Gastroesophageal sphincter (tissue), 4 donors: ENCODE measurements around the gene RPS10. TPM values are rescaled to one million over a fixed set of nuclear protein-coding genes. Genes with fewer than 3 reads are reported as not detected.

Experiments used
- ATAC-seq: fragments of 150-250 bp; one replicate; pipeline ENCODE4 v1.9.1; 2016; ENCODE audit warnings: mild to moderate bottlenecking, moderate library complexity
- H3K27ac ChIP-seq, 4 donors: fragments of 200-600 bp; sonication (generic) in 3 of 4; 1 replicate in 3 of 4; 2 replicates in 1 of 4; pipeline ENCODE4 v1.5.1; 2016 to 2019
- H3K27me3 ChIP-seq: fragments of 200-600 bp; sonication (generic); one replicate; pipeline ENCODE4 v1.5.1; 2019
- H3K36me3 ChIP-seq, 2 donors: fragments of 200-600 bp; sonication (generic); one replicate each; pipeline ENCODE4 v1.5.1; 2019; ENCODE audit warnings: control low read depth in 1 of 2
- H3K4me1 ChIP-seq, 3 donors: fragments of 200-600 bp; sonication (generic); 1 replicate in 2 of 3; 2 replicates in 1 of 3; pipeline ENCODE4 v1.5.1; 2016 to 2019; ENCODE audit warnings: control low read depth in 2 of 3
- H3K4me3 ChIP-seq, 2 donors: fragments of 200-600 bp; sonication (generic); one replicate each; pipeline ENCODE4 v1.5.1; 2019; ENCODE audit warnings: mild to moderate bottlenecking in 1 of 2, moderate library complexity in 1 of 2
- H3K9me3 ChIP-seq, 3 donors: fragments of 200-600 bp; sonication (generic); one replicate each; pipeline ENCODE4 v1.5.1; 2017 to 2019; ENCODE audit warnings: control low read depth in 2 of 3
- CTCF ChIP-seq, 4 experiments: fragments of 200-600 bp in 2 of 4; fragments of 450-650 bp in 2 of 4; sonication (generic) in 1 of 4; IDR thresholded peaks; one replicate each; pipeline ENCODE4 v1.5.1; 2017 to 2019; ENCODE audit warnings: antibody characterized with exemption in 4 of 4, mild to moderate bottlenecking in 2 of 4, moderate library complexity in 2 of 4
- EP300 ChIP-seq: sonication (generic); formaldehyde crosslinking; IDR thresholded peaks from one replicate; pipeline ENCODE4 v1.6.1; 2017; ENCODE audit warnings: antibody characterized with exemption, mild to moderate bottlenecking
- POLR2A ChIP-seq, 2 donors: fragments of 450-650 bp; IDR thresholded peaks; one replicate each; pipeline ENCODE4 v1.6.1; 2017; ENCODE audit warnings: antibody characterized with exemption in 2 of 2, mild to moderate bottlenecking in 2 of 2, moderate library complexity in 1 of 2
- POLR2AphosphoS5 ChIP-seq: sonication (generic); formaldehyde crosslinking; IDR thresholded peaks from one replicate; pipeline ENCODE4 v1.6.1; 2017; ENCODE audit warnings: antibody characterized with exemption
- WGBS, 2 donors: methylation state at CpG; one replicate each; pipeline ENCODE4 v1.1.5; 2018; ENCODE audit warnings: low coverage in 1 of 2; 5-methylcytosine and 5-hydroxymethylcytosine counted together
- total RNA-seq, 4 donors: library from RNA; depleted of rRNA; stranded (reverse); fragments of >200 nt; gene quantifications; one replicate each; pipeline ENCODE4 v1.1.0, GENCODE V29; 2016

The RPS10 gene
- total RNA-seq, 4 donors from 2014 or later: 1,014 to 3,120 (median 2,269) TPM

DNA sequence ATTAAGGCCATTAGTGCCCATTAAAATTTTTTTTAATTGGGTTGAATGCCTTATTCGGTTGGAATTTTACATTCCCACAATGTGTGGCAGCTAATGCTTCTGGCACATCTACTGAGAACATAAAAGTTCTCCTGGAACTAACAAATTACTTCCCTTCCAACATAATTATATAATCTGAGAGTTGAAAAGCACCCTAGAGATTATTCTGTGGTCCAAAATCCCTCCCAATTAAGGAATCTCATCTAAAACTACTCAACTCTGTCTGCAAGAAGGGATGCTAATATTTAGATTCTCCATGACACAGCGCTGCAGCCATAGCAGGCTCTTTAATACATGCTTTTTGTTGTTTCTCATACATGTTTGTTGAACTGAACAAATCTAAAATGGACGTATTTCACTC lies 37.4 kb downstream of the RPS10 start:
- TF ChIP-seq CTCF (IDR thresholded peaks at IDR 0.05) (no peak), POLR2A (IDR thresholded peaks at IDR 0.05) (no peak), POLR2AphosphoS5 (no peak), EP300 (no peak)
- no peaks in the 10 kb centered on the region for H3K27me3 ChIP-seq
- WGBS, 2 donors: 55% methylated on average over 3 of the region's 3 CpGs
- no peaks in the 10 kb centered on the region for H3K36me3 ChIP-seq
- peaks cover 0 to 83% (median 18%) of the 10 kb centered on the region in 3 donors for H3K4me1 ChIP-seq
- H3K27ac ChIP-seq: no peak overlapping the region
- H3K4me3 ChIP-seq: no peak overlapping the region
- ATAC-seq: no peak
- H3K9me3 ChIP-seq: no peaks in the 10 kb centered on the region

DNA sequence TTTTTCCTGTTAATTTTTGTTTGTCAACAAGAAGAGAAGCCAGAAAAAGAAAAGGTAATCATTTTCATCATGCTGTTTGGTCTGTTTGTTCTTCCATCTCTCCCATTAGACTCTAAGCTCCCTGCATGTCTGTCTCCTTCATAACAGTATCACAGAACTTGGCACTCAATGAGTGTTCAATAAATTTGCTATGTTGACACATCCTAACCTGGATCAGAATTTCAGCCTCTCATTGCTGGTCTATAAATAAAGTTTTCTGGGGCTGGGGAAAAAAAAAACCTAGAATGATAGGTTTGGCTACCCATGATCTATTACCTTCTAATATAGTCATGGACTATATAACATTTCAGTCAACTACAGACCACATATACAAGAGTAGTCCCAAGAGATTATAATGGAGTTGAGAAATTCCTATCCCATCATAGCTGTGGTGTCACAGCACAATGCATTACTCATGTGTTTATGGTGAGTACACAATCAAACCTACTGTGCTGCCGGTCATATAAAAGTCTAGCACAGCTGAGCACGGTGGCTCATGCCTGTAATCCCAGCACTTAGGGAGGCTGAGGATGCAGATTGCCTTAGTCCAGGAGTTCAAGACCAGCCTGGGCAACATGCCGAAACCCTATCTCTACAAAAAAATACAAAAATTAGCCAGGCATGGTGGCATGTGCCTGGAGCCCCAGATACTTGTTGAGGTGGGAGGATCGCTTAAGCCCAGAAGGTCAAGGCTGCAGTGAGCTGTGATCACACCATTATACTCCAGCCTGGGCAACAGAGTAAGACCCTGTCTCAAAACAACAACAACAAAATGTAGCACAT lies 39.3 kb downstream of the RPS10 start:
- no peak overlapping the region for H3K27ac ChIP-seq
- H3K9me3 ChIP-seq: no peaks in the 10 kb centered on the region
- no peaks in the 10 kb centered on the region for H3K27me3 ChIP-seq
- H3K4me1 ChIP-seq: peaks cover 0 to 81% (median 19%) of the 10 kb centered on the region in 3 donors
- TF ChIP-seq POLR2AphosphoS5 (no peak), POLR2A (IDR thresholded peaks at IDR 0.05) (no peak), CTCF (IDR thresholded peaks at IDR 0.05) (no peak), EP300 (no peak)
- no peak overlapping the region for H3K4me3 ChIP-seq
- H3K36me3 ChIP-seq: no peaks in the 10 kb centered on the region
- ATAC-seq: no peak
- 100% methylated on average over 1 to 2 of the region's 4 CpGs for WGBS, 2 donors

- no peaks in the 10 kb centered on the region for H3K27me3 ChIP-seq
- peaks cover 0 to 74% (median 19%) of the 10 kb centered on the region in 3 donors for H3K4me1 ChIP-seq
- no peaks in the 10 kb centered on the region for H3K9me3 ChIP-seq
- no peak for ATAC-seq
- no peaks in the 10 kb centered on the region for H3K36me3 ChIP-seq
- no peak for TF ChIP-seq CTCF (IDR thresholded peaks at IDR 0.05)
- TF ChIP-seq POLR2AphosphoS5: no peak
- no peak for TF ChIP-seq POLR2A (IDR thresholded peaks at IDR 0.05)
- TF ChIP-seq EP300: no peak
- 83% methylated on average over 1 of the region's 3 CpGs; no CpG with 5 or more reads in 1 of the 2 donors for WGBS, 2 donors
- H3K4me3 ChIP-seq: no peak overlapping the region
- no peak overlapping the region for H3K27ac ChIP-seq
These were observed 40.1 kb downstream of the RPS10 start for GRCh38 chr6:34385793-34386195.

DNA sequence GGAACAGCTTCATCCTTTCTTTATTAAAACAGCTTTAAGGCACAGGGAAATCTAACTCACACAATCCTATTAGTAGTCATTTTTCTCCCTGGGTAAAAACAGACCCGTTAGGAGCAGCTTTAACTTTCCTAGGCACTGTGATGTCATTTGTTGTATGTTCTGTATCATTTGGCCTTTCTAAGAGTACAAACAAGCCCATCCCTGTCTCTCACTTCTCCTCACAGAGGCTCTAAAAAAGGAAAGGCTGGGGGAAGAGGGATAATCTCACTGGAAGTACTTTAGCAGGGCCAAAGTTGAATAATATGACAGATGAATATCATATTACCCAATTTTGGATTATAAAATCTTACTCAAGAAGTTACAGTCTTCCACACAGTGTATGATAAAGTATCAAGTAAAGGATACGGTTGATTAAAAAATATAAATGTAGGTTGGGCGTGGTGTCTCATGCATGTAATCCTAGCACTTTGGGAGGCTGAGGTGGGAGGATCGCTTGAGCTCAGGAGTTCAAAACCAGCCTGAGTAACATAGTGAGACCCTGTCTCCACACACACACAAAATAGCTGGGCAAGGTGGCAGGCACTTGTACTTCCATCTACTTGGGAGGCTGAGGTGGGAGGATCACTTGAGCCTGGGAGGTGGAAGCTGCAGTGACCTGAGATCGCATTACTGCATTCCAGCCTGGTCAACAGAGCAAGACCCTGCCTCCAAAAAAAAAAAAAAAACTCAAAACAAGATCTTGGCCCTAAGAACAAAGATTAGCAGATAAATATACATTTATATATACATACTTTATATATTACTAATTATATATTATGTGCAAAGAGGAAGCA lies 41.3 kb downstream of the RPS10 start:
- no peak for TF ChIP-seq CTCF (IDR thresholded peaks at IDR 0.05)
- WGBS, 2 donors: 71 to 72% methylated on average over 5 of the region's 5 CpGs
- H3K36me3 ChIP-seq: no peaks in the 10 kb centered on the region
- peaks cover 0 to 61% (median 16%) of the 10 kb centered on the region in 3 donors for H3K4me1 ChIP-seq
- H3K27me3 ChIP-seq: no peaks in the 10 kb centered on the region
- H3K9me3 ChIP-seq: no peaks in the 10 kb centered on the region
- peak; percentile 22 for ATAC-seq
- H3K27ac ChIP-seq: peak overlapping the region in 3 of 4 donors; percentile 46 to 64 (median 63)
- no peak overlapping the region for H3K4me3 ChIP-seq
